SU-DHL-6 (cell line): ENCODE results near the gene PRKAG3.

Experiments
- H2AFZ ChIP-seq: fragments of 200-600 bp; sonication (generic); 2 replicates; pipeline ENCODE4 v1.6.1; 2014; ENCODE audit warnings: low read depth, mild to moderate bottlenecking, moderate library complexity, mixed read lengths, antibody characterized with exemption, low read length; ENCODE audit not compliant: severe bottlenecking
- H3F3A ChIP-seq: fragments of 200-600 bp; shearing (Covaris generic); 2 replicates; pipeline ENCODE4 v1.6.0; 2016; ENCODE audit warnings: antibody characterized with exemption, mild to moderate bottlenecking; ENCODE audit not compliant: insufficient read depth
- H3K27ac ChIP-seq: fragments of 200-600 bp; sonication (generic); 2 replicates; pipeline ENCODE4 v1.5.1; 2016; ENCODE audit warnings: low read depth, mild to moderate bottlenecking, low read length, moderate library complexity, mixed read lengths
- H3K27me3 ChIP-seq: fragments of 200-600 bp; sonication (generic), shearing (Covaris generic); 2 replicates; pipeline ENCODE4 v1.6.0; 2014; ENCODE audit warnings: mild to moderate bottlenecking, low read length
- H3K36me3 ChIP-seq: fragments of 200-600 bp; sonication (generic); 2 replicates; pipeline ENCODE4 v1.6.1; 2014; ENCODE audit warnings: mild to moderate bottlenecking, low read length, mixed read lengths
- H3K4me2 ChIP-seq: fragments of 300-600, 200-600 bp; shearing (Covaris generic), sonication (generic); 2 replicates; pipeline ENCODE4 v1.6.0; 2014; ENCODE audit warnings: low read length, low read depth, mild to moderate bottlenecking; ENCODE audit not compliant: poor library complexity, severe bottlenecking
- H3K4me3 ChIP-seq: fragments of 200-600 bp; sonication (generic); 2 replicates; pipeline ENCODE4 v1.5.1; 2014; ENCODE audit warnings: antibody characterized with exemption, low read length, mild to moderate bottlenecking, mixed read lengths; ENCODE audit not compliant: insufficient read depth, poor library complexity, severe bottlenecking
- H3K79me2 ChIP-seq: fragments of 200-600 bp; sonication (generic); 2 replicates; pipeline ENCODE4 v1.6.1; 2014; ENCODE audit warnings: mild to moderate bottlenecking, low read length, moderate library complexity; ENCODE audit not compliant: insufficient read depth
- H3K9ac ChIP-seq: fragments of 200-600 bp; sonication (generic); 2 replicates; pipeline ENCODE4 v1.7.0; 2014; ENCODE audit warnings: mild to moderate bottlenecking, low read length
- H3K9me2 ChIP-seq: fragments of 200-600 bp; sonication (generic); replicated peaks from 2 replicates; pipeline ENCODE4 v1.6.1; 2014; ENCODE audit warnings: low read length; ENCODE audit not compliant: insufficient read depth
- H3K9me3 ChIP-seq: fragments of 200-600 bp; sonication (generic); 2 replicates; pipeline ENCODE4 v1.6.1; 2014; ENCODE audit warnings: low read length, mixed read lengths; ENCODE audit not compliant: insufficient read depth
- H4K20me1 ChIP-seq: fragments of 200-600 bp; sonication (generic); 2 replicates; pipeline ENCODE4 v1.6.1; 2014; ENCODE audit warnings: low read depth, mild to moderate bottlenecking, antibody characterized with exemption, low read length, moderate library complexity, mixed read lengths
- CTCF ChIP-seq: fragments of 200-600 bp; sonication (generic); IDR thresholded peaks from one replicate; pipeline ENCODE4 v1.5.1; 2017; ENCODE audit warnings: antibody characterized with exemption, mild to moderate bottlenecking, low read length, moderate library complexity; ENCODE audit not compliant: insufficient read depth, poor library complexity, severe bottlenecking
- EZH2phosphoT487 ChIP-seq: fragments of 200-600 bp; sonication (generic), shearing (Covaris generic); conservative IDR thresholded peaks from 2 replicates; pipeline ENCODE4 v1.6.1; 2018; ENCODE audit warnings: mild to moderate bottlenecking, antibody characterized with exemption, low read length, moderate library complexity, mixed read lengths

PRKAG3 gene

DNA sequence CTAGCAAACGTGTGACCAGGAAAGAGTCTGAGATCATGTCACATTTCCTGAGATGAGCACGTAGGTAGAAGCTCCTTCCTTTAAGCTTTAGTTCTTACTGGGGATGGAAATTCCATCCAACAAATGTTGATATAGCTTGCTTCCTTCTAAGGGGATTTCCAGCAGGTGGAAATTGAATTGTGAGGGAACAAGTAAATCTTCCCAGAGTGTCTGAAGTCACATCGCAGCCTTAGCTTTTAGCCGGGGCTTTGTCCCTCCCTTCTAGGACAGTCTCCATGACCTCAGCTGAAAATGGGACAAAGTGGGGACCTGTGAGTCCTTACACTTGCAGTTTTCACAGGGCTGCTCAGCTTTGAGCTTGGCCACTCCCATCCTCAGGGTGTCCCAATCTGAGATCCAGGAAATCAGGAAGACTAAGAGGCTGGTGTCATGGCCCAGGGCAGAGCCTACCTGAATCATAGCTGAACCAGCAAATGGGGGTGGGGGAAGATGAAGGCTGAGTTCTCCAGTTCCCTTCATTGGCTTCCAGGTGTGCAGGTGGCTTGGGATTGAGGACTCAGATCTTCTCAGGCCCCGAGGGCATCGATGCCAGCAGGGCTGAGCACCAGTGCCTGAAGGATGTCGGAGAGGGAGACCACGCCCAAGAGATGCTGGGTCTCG, 8.3 kb downstream of the PRKAG3 start:
- no peaks in the 10 kb centered on the region for H4K20me1 ChIP-seq
- no peak for TF ChIP-seq EZH2phosphoT487
- TF ChIP-seq CTCF = no peak

DNA sequence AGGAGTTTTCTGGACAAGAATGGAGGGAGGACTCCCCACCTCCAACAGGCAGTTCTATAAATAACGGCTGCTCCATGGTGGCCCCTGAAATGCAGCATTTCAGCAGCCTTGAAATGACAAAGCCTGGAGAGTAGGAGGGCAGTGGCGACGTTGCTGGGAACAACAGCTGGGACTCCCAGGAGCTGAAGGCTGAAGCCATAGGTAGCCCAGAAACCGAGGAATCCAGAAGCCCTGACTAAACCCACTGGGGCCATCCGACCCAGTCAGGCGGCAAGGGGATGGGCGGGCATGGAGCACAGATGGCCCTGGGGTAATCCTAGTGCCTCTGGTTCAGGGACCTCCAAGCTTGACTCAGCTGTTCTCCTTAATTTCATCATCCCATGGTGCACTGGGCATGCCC, 9.0 kb downstream of the PRKAG3 start:
- no peak for TF ChIP-seq CTCF
- TF ChIP-seq EZH2phosphoT487 = no peak
- no peak overlapping the region for H3K9ac ChIP-seq

More for the DNA sequence above, 8.3 kb downstream of the PRKAG3 start:
- H3K79me2 ChIP-seq = no peaks in the 10 kb centered on the region
- no peaks in the 10 kb centered on the region for H3K27me3 ChIP-seq
- H2AFZ ChIP-seq = no peak overlapping the region
- H3K4me3 ChIP-seq = no peak overlapping the region
- no peaks in the 10 kb centered on the region for H3K36me3 ChIP-seq
- no peak overlapping the region for H3K27ac ChIP-seq
- H3F3A ChIP-seq = no peaks in the 10 kb centered on the region
- H3K9me3 ChIP-seq = no peaks in the 10 kb centered on the region
- no peak overlapping the region for H3K9ac ChIP-seq
- no peaks in the 10 kb centered on the region for H3K9me2 ChIP-seq
- H3K4me2 ChIP-seq = no peak overlapping the region

DNA sequence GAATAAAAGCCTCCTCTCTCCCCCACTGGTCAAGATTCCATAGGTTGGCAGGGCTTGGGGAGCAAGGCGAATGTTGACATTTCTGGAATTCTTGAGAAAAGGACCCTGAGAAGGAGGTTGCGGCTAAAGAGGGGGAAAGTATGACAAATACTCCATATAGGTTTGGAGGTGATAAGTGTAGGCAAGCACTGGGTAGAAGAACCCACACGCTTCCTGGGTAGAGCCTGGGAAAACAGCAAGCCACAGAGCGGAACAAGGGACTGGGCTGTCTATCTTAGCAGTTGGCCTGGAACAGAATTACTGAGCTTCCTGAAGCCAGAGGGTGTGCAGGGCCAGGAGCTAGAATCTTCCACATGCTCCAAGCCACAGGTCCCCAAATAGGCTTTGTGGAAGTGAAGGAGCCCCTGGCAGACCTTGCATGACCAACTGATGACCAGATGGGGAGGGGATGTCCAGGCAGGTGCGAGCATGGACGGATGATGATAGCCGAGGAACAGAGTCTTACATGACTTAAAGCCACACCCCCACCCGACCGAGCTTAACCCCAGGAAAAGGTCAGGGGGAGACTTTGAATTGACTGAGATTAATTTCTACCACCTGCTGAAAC, 9.9 kb downstream of the PRKAG3 start:
- no peak overlapping the region for H3K4me3 ChIP-seq
- H3K9me2 ChIP-seq = no peaks in the 10 kb centered on the region
- TF ChIP-seq CTCF = no peak
- TF ChIP-seq EZH2phosphoT487 = no peak
- no peaks in the 10 kb centered on the region for H3K79me2 ChIP-seq
- H3K4me2 ChIP-seq = no peak overlapping the region
- H3K9ac ChIP-seq = no peak overlapping the region
- no peaks in the 10 kb centered on the region for H4K20me1 ChIP-seq
- no peak overlapping the region for H3K27ac ChIP-seq
- no peaks in the 10 kb centered on the region for H3K36me3 ChIP-seq
- no peaks in the 10 kb centered on the region for H3F3A ChIP-seq
- no peaks in the 10 kb centered on the region for H3K9me3 ChIP-seq
- no peaks in the 10 kb centered on the region for H3K27me3 ChIP-seq
- no peak overlapping the region for H2AFZ ChIP-seq

More for the DNA sequence above, 9.0 kb downstream of the PRKAG3 start:
- Histone ChIP-seq H3K4me2 (no peak overlapping the region), H3K27ac (no peak overlapping the region), H3K36me3 (no peaks in the 10 kb centered on the region), H3F3A (no peaks in the 10 kb centered on the region), H2AFZ (no peak overlapping the region), H3K9me3 (no peaks in the 10 kb centered on the region), H4K20me1 (no peaks in the 10 kb centered on the region), H3K9me2 (no peaks in the 10 kb centered on the region), H3K4me3 (no peak overlapping the region), H3K79me2 (no peaks in the 10 kb centered on the region), H3K27me3 (no peaks in the 10 kb centered on the region)
